GM19397 (cell line): Measurements from ENCODE around the gene CAPRIN1.
"Not testable (repeated sequence)": the region's sequence is repeated elsewhere in the genome, so short reads cannot be mapped to it uniquely, and the experiment has no call there.

ENCODE experiments used
- ATAC-seq: cut with Tn5 transposase; IDR thresholded peaks from one replicate; pipeline ENCODE4 v1.9.1; 2021; ENCODE audit warnings: mild to moderate bottlenecking, moderate library complexity; ENCODE audit not compliant: unreplicated experiment

CAPRIN1 gene

GRCh38 chr11:34050581-34051348 lies 766 bp upstream of the CAPRIN1 start:
- ATAC-seq, result no peak

DNA sequence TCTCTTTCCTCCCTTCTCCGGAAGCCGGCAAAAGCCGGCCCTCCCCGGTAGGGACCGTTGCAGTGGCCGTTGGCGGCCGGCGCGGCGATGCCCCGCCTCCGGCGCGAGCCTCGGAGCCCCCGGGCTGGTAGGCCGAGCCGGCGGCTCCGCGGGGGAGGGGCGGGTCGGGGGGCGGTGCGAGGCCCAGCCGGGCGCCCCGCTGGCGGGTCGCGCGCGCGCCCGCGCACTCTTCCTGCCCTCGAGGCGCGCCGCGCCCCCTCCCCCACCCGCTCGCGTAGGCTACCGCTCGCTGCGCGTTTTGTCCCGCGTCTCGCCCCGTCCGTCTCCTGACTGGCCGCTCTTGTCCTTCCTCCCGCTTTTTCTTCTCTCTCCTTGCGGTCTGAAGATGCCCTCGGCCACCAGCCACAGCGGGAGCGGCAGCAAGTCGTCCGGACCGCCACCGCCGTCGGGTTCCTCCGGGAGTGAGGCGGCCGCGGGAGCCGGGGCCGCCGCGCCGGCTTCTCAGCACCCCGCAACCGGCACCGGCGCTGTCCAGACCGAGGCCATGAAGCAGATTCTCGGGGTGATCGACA lies 591 bp downstream of the CAPRIN1 start:
- peak; percentile 69 for ATAC-seq

GRCh38 chr11:34052608-34053160 lies 1.2 kb downstream of the CAPRIN1 start:
- no peak for ATAC-seq

DNA sequence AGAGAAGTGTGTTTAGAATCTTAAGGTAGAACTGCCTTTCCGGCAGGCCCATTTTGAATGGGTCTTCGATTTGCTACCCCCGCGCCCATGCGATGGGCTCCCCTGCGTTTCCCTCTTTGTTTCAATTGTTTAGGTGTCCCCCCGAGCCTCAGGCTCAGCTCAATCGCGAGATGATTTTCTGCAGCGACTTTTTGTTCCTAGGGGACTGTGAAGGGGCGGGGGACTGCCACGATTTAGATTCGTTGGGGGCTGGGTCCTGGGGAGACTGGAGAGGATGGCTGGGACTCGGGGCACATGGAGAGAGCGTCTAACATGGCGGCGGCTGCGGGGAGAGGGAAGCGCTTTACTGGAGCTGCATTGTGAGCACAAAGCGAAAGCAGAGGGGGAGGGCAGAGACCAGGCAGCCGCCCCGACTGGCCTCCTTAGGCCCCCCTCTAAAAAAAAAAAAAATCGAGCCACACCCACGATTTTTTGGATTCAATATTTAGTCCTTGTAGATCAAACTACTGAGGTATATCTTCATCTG lies 1.7 kb downstream of the CAPRIN1 start:
- no peak for ATAC-seq

DNA sequence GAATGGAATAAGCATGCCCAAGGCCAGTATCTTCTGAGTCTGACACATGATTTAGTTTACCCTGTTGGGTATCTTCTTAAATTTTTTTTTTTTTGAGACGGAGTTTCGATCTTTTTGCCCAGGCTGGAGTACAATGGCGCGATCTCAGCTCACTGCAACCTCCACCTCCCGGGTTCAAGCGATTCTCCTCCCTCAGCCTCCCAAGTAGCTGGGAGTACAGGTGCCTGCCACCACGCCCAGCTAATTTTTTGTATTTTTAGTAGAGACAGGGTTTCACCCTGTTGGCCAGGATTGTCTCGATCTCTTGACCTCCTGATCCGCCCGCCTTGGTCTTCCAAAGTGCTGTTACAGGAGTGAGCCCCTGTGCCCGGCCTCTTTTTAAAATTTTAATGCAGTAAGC lies 2.8 kb downstream of the CAPRIN1 start:
- ATAC-seq, result not testable (repeated sequence)

GRCh38 chr11:34055218-34056000 lies 3.9 kb downstream of the CAPRIN1 start:
- no peak for ATAC-seq

DNA sequence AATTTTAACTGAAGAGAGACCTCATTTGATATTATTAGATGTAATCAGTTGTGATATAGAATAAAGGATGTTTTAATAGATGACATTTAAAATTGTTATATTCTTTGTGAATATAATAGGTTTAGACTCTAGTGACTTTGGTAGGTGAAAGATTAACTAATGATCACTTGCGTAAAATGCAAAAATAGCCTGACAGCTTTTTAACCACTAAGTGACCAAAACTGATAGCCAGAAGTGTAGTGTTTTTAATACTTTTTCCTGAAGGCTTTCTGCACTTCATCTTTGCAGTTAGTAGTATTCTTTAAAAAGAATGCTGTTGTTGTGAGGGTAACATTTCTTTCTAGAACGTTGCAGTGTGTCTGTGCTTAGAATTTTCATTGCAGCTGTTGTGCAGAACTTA lies 5.1 kb downstream of the CAPRIN1 start:
- no peak for ATAC-seq

- ATAC-seq, result no peak
These were observed 11.7 kb downstream of the CAPRIN1 start for GRCh38 chr11:34063061-34063795.

DNA sequence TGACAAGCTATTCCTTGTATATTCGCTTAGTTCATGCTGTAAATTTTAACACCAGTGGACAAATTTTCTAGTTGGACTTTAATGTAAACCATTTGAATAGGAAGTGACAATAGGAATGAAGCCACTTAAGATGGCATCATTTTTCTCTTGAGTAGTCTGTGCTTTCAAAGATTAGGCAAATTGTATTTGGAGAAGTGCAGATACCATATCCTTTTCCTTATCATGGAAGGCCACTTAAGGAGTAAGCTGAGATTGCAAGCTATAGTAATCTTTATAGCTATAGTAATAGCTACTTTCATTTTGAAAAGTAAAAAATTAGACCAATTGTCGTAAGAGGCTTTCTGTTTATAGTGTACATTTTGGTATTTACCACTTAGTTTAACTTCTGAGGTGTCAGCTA lies 12.8 kb downstream of the CAPRIN1 start:
- ATAC-seq, result no peak

DNA sequence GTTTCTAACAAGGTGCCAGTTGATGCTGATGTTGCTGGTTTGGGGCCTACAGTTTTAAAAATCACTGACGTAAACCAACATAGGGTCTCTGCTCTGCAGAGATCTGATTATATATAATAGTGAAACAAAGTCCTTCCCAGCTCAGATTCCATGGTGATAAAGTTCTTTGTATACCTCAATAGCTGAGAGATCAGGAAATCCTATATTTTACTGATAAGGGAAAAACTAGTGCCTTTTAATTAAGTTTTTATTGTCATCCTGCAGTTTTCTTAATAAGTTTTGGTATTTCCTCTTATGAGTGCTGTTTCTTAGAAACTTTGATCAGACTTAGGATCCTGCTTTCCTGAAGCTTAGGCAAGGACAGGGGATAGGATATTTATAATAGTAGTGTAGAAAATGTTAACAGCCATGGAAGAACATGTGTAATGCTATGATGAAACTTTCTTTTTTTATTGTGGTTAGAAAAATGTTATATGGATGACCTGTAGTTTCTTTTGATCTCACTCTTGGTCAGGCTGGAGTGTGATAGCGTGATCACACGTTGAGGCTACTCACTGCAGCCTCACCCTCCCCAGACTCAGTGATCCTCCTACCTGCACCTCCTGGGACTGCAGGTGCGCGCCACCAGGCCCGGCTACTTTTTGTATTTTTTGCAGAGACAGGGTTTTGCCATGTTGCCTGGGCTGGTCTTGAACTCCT lies 14.1 kb downstream of the CAPRIN1 start:
- no peak for ATAC-seq

DNA sequence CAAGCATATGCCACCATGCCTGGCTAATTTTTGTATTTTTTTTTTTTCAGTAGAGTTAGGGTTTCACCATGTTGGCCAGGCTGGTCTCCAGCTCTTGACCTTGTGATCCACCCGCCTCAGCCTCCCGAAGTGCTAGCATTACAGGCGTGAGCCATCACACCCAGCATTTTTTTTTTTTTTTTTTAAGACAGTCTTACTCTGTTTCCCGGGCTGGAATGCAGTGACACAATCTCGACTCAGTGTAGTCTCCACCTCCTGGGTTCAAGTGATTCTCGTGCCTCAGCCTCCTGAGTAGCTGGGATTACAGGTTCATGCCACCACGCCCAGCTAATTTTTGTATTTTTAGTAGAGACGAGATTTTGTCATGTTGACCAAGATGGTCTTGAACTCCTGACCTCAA lies 15.2 kb downstream of the CAPRIN1 start:
- not testable (repeated sequence) for ATAC-seq

GRCh38 chr11:34067383-34068065 lies 16.0 kb downstream of the CAPRIN1 start:
- no peak for ATAC-seq

DNA sequence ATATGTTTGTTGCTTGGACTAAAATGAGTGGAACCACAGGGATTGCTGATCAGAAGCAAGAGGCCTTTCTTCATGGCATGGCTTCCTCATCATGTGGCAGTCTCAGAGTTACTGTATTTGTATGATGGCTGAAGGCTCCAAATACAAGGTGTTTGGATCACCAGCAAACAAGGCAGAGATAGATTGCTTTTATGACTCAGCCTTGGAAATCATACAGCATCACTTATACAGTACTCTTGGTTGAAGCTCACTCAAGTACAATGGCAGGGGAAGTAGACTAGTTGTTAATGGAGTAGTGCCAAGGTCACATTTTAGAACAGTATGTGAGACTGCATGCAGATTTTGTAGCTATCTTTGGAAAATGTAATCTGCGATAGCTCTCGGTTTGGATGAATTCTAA lies 16.6 kb downstream of the CAPRIN1 start:
- ATAC-seq, result no peak

DNA sequence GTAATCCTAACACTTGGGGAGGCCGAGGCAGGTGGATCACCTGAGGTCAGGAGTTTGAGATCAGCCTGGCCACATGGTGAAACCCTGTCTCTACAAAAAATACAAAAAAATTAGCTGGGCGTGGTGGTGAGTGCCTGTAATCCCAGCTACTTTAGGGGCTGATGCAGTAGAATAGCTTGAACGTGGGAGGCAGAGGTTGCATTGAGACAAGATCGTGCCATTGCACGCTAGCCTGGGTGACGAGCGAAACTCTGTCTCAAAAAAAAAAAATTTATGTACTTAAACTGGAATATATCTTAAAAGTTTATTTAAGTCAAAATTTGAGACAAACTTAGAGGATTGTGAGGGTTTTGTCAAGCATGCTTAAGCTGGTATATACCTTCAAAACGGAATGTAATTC lies 19.8 kb downstream of the CAPRIN1 start:
- ATAC-seq, result not testable (repeated sequence)

DNA sequence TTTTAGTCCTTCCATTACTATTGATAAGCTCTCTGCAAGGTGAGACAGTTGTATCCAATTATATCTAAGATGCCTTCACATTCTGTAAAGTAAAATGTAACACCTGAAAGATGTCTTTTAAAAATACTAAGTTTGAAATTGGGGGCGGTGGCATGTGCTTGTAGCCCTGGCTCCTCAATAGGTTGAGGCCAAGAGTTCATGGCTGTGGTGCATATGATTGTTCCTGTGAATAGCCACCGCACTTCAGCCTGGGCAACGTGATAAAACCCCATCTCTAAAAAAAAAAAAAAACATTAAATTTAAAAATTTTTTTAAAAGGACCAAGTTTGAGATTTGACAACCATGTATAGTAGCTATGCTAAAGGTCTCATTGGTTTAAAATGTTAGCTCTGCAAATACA lies 20.5 kb downstream of the CAPRIN1 start:
- no peak for ATAC-seq

DNA sequence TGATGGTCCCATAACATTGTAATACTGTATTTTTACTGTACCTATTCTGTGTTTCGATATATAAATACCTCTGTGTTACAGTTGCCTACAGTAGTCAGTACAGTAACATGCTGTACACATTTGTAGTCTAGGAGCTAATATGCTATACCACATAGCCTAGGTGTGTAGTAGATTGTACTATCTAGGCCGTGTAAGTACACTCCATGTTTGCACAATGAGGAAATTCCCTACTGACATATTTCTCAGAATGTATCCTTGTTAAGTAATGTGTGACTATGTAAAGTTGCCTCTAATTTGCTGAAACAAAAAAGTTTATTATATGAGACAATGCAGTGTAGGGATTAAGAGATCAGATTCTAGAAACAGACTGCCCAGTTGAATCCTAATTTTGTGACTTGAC lies 21.3 kb downstream of the CAPRIN1 start:
- no peak for ATAC-seq

GRCh38 chr11:34074391-34074790 lies 22.9 kb downstream of the CAPRIN1 start:
- no peak for ATAC-seq

- no peak for ATAC-seq
These were observed 23.8 kb downstream of the CAPRIN1 start for GRCh38 chr11:34075178-34075820.

DNA sequence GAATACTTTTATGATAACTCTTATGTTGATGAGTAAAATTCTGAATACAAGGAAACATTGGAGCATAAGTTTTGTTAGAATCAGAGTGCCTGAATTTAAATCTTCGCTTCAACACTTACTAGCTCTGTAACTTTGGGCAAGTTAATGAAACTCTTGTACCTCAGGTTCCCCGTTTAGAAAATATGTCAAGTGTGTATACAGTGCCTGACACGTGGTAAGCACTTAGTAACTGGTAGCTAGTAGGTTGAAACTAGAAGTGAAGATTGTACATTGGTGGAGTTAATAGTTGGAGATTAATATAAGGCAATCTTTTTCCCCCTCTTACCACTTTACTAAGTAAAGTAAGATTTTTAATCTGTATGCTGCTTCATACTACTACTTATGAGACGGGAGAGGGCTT lies 29.1 kb downstream of the CAPRIN1 start:
- ATAC-seq, result no peak
